ENCODE data around the gene HSPB9. TPM values are rescaled to one million over a fixed set of nuclear protein-coding genes. Genes with fewer than 3 reads are reported as not detected.

HSPB9 gene
- total and polyA plus RNA-seq, 2 of the 8 experiments (the other 6 are each of a cell fraction or from before 2014, with no cell fraction given): 0.27 to 0.30 TPM

- TF ChIP-seq, protein P1, sequence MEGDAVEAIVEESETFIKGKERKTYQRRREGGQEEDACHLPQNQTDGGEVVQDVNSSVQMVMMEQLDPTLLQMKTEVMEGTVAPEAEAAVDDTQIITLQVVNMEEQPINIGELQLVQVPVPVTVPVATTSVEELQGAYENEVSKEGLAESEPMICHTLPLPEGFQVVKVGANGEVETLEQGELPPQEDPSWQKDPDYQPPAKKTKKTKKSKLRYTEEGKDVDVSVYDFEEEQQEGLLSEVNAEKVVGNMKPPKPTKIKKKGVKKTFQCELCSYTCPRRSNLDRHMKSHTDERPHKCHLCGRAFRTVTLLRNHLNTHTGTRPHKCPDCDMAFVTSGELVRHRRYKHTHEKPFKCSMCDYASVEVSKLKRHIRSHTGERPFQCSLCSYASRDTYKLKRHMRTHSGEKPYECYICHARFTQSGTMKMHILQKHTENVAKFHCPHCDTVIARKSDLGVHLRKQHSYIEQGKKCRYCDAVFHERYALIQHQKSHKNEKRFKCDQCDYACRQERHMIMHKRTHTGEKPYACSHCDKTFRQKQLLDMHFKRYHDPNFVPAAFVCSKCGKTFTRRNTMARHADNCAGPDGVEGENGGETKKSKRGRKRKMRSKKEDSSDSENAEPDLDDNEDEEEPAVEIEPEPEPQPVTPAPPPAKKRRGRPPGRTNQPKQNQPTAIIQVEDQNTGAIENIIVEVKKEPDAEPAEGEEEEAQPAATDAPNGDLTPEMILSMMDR (IDR thresholded peaks at IDR 0.05; ENCODE audit: control extremely low read depth in 1 of 3, insufficient read depth in 1 of 3, low read depth in 1 of 3, low read length in 3 of 3): no peak
Observed at GRCh38 chr17:42120161-42120769, 2.3 kb upstream of the HSPB9 start (continued).

All from H1 (cell line).